ENCODE measurements around the gene CERT1.

The CERT1 gene

GRCh38 chr5:75446068-75446467, 65.4 kb downstream of the CERT1 start:
- DNase-seq (ENCODE audit: low read depth), result no peak
- no peak for TF ChIP-seq CTCF (conservative IDR thresholded peaks at IDR 0.05; ENCODE audit: low read length)
- no peak overlapping the region for H3K4me3 ChIP-seq (ENCODE audit: low read length)

- no peak for TF ChIP-seq CTCF (conservative IDR thresholded peaks at IDR 0.05; ENCODE audit: low read length)
- DNase-seq (ENCODE audit: low read depth), result no peak
- H3K4me3 ChIP-seq (ENCODE audit: low read length), result no peak overlapping the region
These were observed 69.9 kb downstream of the CERT1 start for GRCh38 chr5:75441560-75441959.

GRCh38 chr5:75439276-75439675, 72.2 kb downstream of the CERT1 start:
- DNase-seq (ENCODE audit: low read depth), result no peak
- no peak overlapping the region for H3K4me3 ChIP-seq (ENCODE audit: low read length)
- TF ChIP-seq CTCF (conservative IDR thresholded peaks at IDR 0.05; ENCODE audit: low read length), result no peak

- H3K4me3 ChIP-seq (ENCODE audit: low read length), result no peak overlapping the region
- no peak for DNase-seq (ENCODE audit: low read depth)
- no peak for TF ChIP-seq CTCF (conservative IDR thresholded peaks at IDR 0.05; ENCODE audit: low read length)
These were observed 72.7 kb downstream of the CERT1 start for GRCh38 chr5:75438722-75439121.

- H3K4me3 ChIP-seq (ENCODE audit: low read length), result no peak overlapping the region
- TF ChIP-seq CTCF (conservative IDR thresholded peaks at IDR 0.05; ENCODE audit: low read length), result no peak
- DNase-seq (ENCODE audit: low read depth), result peak; percentile 38
These were observed 76.3 kb downstream of the CERT1 start for GRCh38 chr5:75435096-75435495.

GRCh38 chr5:75433814-75434506, 77.5 kb downstream of the CERT1 start:
- H3K4me3 ChIP-seq (ENCODE audit: low read length), result no peak overlapping the region
- peak; percentile 30 for DNase-seq (ENCODE audit: low read depth)
- no peak for TF ChIP-seq CTCF (conservative IDR thresholded peaks at IDR 0.05; ENCODE audit: low read length)

GRCh38 chr5:75414241-75414640, 97.2 kb downstream of the CERT1 start:
- no peak overlapping the region for H3K4me3 ChIP-seq (ENCODE audit: low read length)
- no peak for TF ChIP-seq CTCF (conservative IDR thresholded peaks at IDR 0.05; ENCODE audit: low read length)
- DNase-seq (ENCODE audit: low read depth), result no peak
